ENCODE measurements around the gene AUTS2.

AUTS2 gene

GRCh38 chr7:70619130-70619529 is 1020.9 kb downstream of the AUTS2 start:
- Histone ChIP-seq H3K36me3 (no peaks in the 10 kb centered on the region), H3K27ac (no peak overlapping the region), H3K4me3 (no peak overlapping the region), H3K27me3 (no peaks in the 10 kb centered on the region), H3K4me1 (peaks cover 0 to 12% (median 10%) of the 10 kb centered on the region in 4 donors), H3K9me3 (no peaks in the 10 kb centered on the region)
- no peak for TF ChIP-seq CTCF (IDR thresholded peaks at IDR 0.05)
- intact Hi-C loops (cut with DNase I; ENCODE audit: low total_unique reads) = no loop called here
- DNase-seq = no peak

GRCh38 chr7:70619659-70620058 is 1021.4 kb downstream of the AUTS2 start:
- TF ChIP-seq CTCF (IDR thresholded peaks at IDR 0.05) = no peak
- DNase-seq = no peak
- H3K36me3 ChIP-seq = no peaks in the 10 kb centered on the region
- no peak overlapping the region for H3K27ac ChIP-seq
- no peaks in the 10 kb centered on the region for H3K27me3 ChIP-seq
- H3K9me3 ChIP-seq = no peaks in the 10 kb centered on the region
- H3K4me1 ChIP-seq = peaks cover 0 to 7% (median 5%) of the 10 kb centered on the region in 4 donors
- intact Hi-C loops (cut with DNase I; ENCODE audit: low total_unique reads) = no loop called here
- H3K4me3 ChIP-seq = no peak overlapping the region

- no peak overlapping the region for H3K27ac ChIP-seq
- no peaks in the 10 kb centered on the region for H3K36me3 ChIP-seq
- no peak for DNase-seq
- no peak for TF ChIP-seq CTCF (IDR thresholded peaks at IDR 0.05)
- no peaks in the 10 kb centered on the region for H3K9me3 ChIP-seq
- no peaks in the 10 kb centered on the region for H3K4me1 ChIP-seq
- H3K27me3 ChIP-seq = no peaks in the 10 kb centered on the region
- no peak overlapping the region for H3K4me3 ChIP-seq
- intact Hi-C loops (cut with DNase I; ENCODE audit: low total_unique reads) = no loop called here
Observed at GRCh38 chr7:70620333-70621055, 1022.2 kb downstream of the AUTS2 start.

GRCh38 chr7:70621954-70622600 is 1023.8 kb downstream of the AUTS2 start:
- Histone ChIP-seq H3K27me3 (no peaks in the 10 kb centered on the region), H3K4me1 (no peaks in the 10 kb centered on the region), H3K4me3 (no peak overlapping the region), H3K36me3 (no peaks in the 10 kb centered on the region), H3K9me3 (no peaks in the 10 kb centered on the region), H3K27ac (no peak overlapping the region)
- no peak for TF ChIP-seq CTCF (IDR thresholded peaks at IDR 0.05)
- no peak for DNase-seq
- intact Hi-C loops (cut with DNase I; ENCODE audit: low total_unique reads) = no loop called here

- TF ChIP-seq CTCF (IDR thresholded peaks at IDR 0.05) = no peak
- no peak for DNase-seq
- intact Hi-C loops (cut with DNase I; ENCODE audit: low total_unique reads) = no loop called here
- Histone ChIP-seq H3K27me3 (no peaks in the 10 kb centered on the region), H3K4me3 (no peak overlapping the region), H3K4me1 (no peaks in the 10 kb centered on the region), H3K27ac (no peak overlapping the region), H3K36me3 (no peaks in the 10 kb centered on the region), H3K9me3 (no peaks in the 10 kb centered on the region)
Observed at GRCh38 chr7:70622936-70623335, 1024.7 kb downstream of the AUTS2 start.
